K562 (cell line): ENCODE results near the gene R3HDM2. TPM values are rescaled to one million over a fixed set of nuclear protein-coding genes. Genes with fewer than 3 reads are reported as not detected.

Experiments used
- ARID3B ChIP-seq: fragments of 250-450 bp; sonication (Bioruptor Pico); IDR thresholded peaks from 2 replicates; pipeline ENCODE4 v1.4.0; 2020; ENCODE audit warnings: borderline replicate concordance
- BACH1 ChIP-seq: fragments of 200-800 bp; sonication (Bioruptor generic); IDR thresholded peaks from 2 replicates; pipeline ENCODE4 v1.6.1; 2016; ENCODE audit warnings: missing genetic modification characterization, missing compliant biosample characterization
- BHLHE40 ChIP-seq: IDR thresholded peaks from 2 replicates; pipeline ENCODE4 v1.6.1; 2011; ENCODE audit warnings: low read length, improper control_type of control experiment
- CAMTA2 ChIP-seq: fragments of 250-450 bp; sonication (Bioruptor Pico); conservative IDR thresholded peaks from 2 replicates; pipeline ENCODE4 v1.5.1; 2022
- ESRRB ChIP-seq: fragments of 250-450 bp; sonication (Bioruptor Pico); IDR thresholded peaks from 2 replicates; pipeline ENCODE4 v1.5.0; 2020; ENCODE audit warnings: mild to moderate bottlenecking, moderate library complexity, borderline replicate concordance
- FOS ChIP-seq: IDR thresholded peaks from 3 replicates; pipeline ENCODE4 v1.6.1; 2011; ENCODE audit not compliant: insufficient read length; ENCODE audit errors: extremely low read depth
- FOXJ2 ChIP-seq: fragments of 200-800 bp; sonication (Bioruptor generic); IDR thresholded peaks from 2 replicates; pipeline ENCODE4 v1.6.1; 2016; ENCODE audit warnings: missing genetic modification characterization, missing compliant biosample characterization
- FOXK1 ChIP-seq: sonication (generic); formaldehyde crosslinking; IDR thresholded peaks from 2 replicates; pipeline ENCODE4 v1.8.0; 2022; ENCODE audit warnings: missing genetic modification reagents, mild to moderate bottlenecking, borderline replicate concordance
- GABPB1 ChIP-seq: sonication (generic); formaldehyde crosslinking; IDR thresholded peaks from 2 replicates; pipeline ENCODE4 v1.8.0; 2022; ENCODE audit warnings: mild to moderate bottlenecking, missing genetic modification reagents
- GATAD2B ChIP-seq: fragments of 450-650 bp; IDR thresholded peaks from 2 replicates; pipeline ENCODE4 v1.6.1; 2017; ENCODE audit warnings: mild to moderate bottlenecking, borderline replicate concordance
- KDM4B ChIP-seq, 2 experiments: fragments of 450-650 bp in 1 of 2; sonication (generic) in 1 of 2; IDR thresholded peaks; 2 replicates each; pipeline ENCODE4 v1.6.1; 2016 to 2017; ENCODE audit warnings: borderline replicate concordance in 2 of 2, antibody characterized with exemption in 1 of 2, low read depth in 1 of 2, mild to moderate bottlenecking in 1 of 2
- MIER1 ChIP-seq: fragments of 450-650 bp; IDR thresholded peaks from 2 replicates; pipeline ENCODE4 v1.6.1; 2016; ENCODE audit warnings: antibody characterized with exemption, mild to moderate bottlenecking, low read depth
- MTA2 ChIP-seq: fragments of 450-650 bp; IDR thresholded peaks from 2 replicates; pipeline ENCODE4 v1.6.1; 2016; ENCODE audit warnings: low read depth
- NR3C1 ChIP-seq: sonication (generic); formaldehyde crosslinking; IDR thresholded peaks from 2 replicates; pipeline ENCODE4 v1.8.1; 2022; ENCODE audit warnings: missing genetic modification reagents
- PHF20 ChIP-seq: fragments of 450-650 bp; IDR thresholded peaks from 2 replicates; pipeline ENCODE4 v1.6.1; 2018; ENCODE audit not compliant: partially characterized antibody
- SRSF7 ChIP-seq: fragments of 200-400 bp; formaldehyde crosslinking; optimal IDR thresholded peaks from 2 replicates; pipeline ENCODE3; 2017; ENCODE audit warnings: mild to moderate bottlenecking, low read depth, low read length
- THRAP3 ChIP-seq: fragments of 450-650 bp; IDR thresholded peaks from 2 replicates; pipeline ENCODE4 v1.6.1; 2016; ENCODE audit warnings: mild to moderate bottlenecking, inconsistent platforms, borderline replicate concordance
- TRIM28 ChIP-seq: fragments of 450-650 bp; IDR thresholded peaks from 2 replicates; pipeline ENCODE4 v1.6.1; 2017
- ZNF140 ChIP-seq: fragments of 250-450 bp; sonication (Bioruptor Pico); IDR thresholded peaks from 2 replicates; pipeline ENCODE4 v1.8.0; 2021; ENCODE audit warnings: moderate library complexity, mild to moderate bottlenecking, inconsistent platforms
- ZNF23 ChIP-seq: fragments of 250-450 bp; sonication (Bioruptor Pico); IDR thresholded peaks from 2 replicates; pipeline ENCODE4 v1.4.0; 2020; ENCODE audit warnings: mild to moderate bottlenecking
- ZNF263 ChIP-seq: sonication (generic); formaldehyde crosslinking; IDR thresholded peaks from 2 replicates; pipeline ENCODE4 v1.8.0; 2022; ENCODE audit warnings: mild to moderate bottlenecking, missing genetic modification reagents, borderline replicate concordance
- polyA plus RNA-seq, 8 experiments: library from polyadenylated mRNA; depleted of rRNA in 4 of 8; stranded (reverse) in 5 of 8; unstranded in 3 of 8; fragments of >200 nt; fragmentation: Nextera tagmentation in 2 of 8; fragmentation: Illumina TruSeq in 1 of 8; extraction: Ambion mirVana in 2 of 8; extraction: Trizol in 1 of 8; gene quantifications; 2 replicates each; pipeline versions ENCODE4 v1.2.1 to v1.2.3, GENCODE V29; 2011 to 2014; ENCODE audit warnings: inconsistent platforms in 1 of 8, missing spikeins in 1 of 8
- total RNA-seq, 7 experiments: library from RNA; depleted of rRNA in 6 of 7; stranded (reverse); fragments of >200 nt in 6 of 7; fragmentation: Illumina TruSeq in 2 of 7; extraction: Trizol in 2 of 7; gene quantifications; 2 replicates each; pipeline versions ENCODE4 v1.2.1 to v1.2.3, GENCODE V29; 2011 to 2021; ENCODE audit warnings: low replicate concordance in 1 of 7
- TF ChIP-seq, protein P1 (sequence below): sonication (generic); formaldehyde crosslinking; IDR thresholded peaks from 2 replicates; pipeline ENCODE4 v1.8.0; 2022; ENCODE audit warnings: missing genetic modification reagents, mild to moderate bottlenecking, moderate library complexity, borderline replicate concordance
- TF ChIP-seq, protein P2 (sequence below): fragments of 450-650 bp; IDR thresholded peaks from 2 replicates; pipeline ENCODE4 v1.6.1; 2017; ENCODE audit warnings: mild to moderate bottlenecking, moderate library complexity
- TF ChIP-seq, protein P3 (sequence below): fragments of 450-650 bp; IDR thresholded peaks from 2 replicates; pipeline ENCODE4 v1.6.1; 2016; ENCODE audit warnings: mild to moderate bottlenecking

Gene R3HDM2
- total and polyA plus RNA-seq, 9 of the 15 experiments (the other 6 are each of a cell fraction or from before 2014, with no cell fraction given): 3.3 to 18.8 (median 9.0) TPM

- TF ChIP-seq MTA2 (no peak), ZNF23 (CRISPR knock-in tag) (no peak), FOXJ2 (tag) (0 out of 2 replicates have a peak, but pooled peaks have one; percentile 18), ZNF140 (CRISPR knock-in tag) (no peak), GABPB1 (peak; percentile 24; the same call in 1 of the 2 replicates), THRAP3 (no peak), BHLHE40 (peak; percentile 92), GATAD2B (no peak), ARID3B (CRISPR knock-in tag) (no peak), FOS (no peak), PHF20 (no peak), NR3C1 (CRISPR knock-in tag) (no peak), MIER1 (no peak), SRSF7 (no peak), BACH1 (tag) (no peak), KDM4B (IDR thresholded peaks at IDR 0.05; ENCODE audit: borderline replicate concordance in 2 of 2, low read depth in 1 of 2) (no peak), TRIM28 (no peak), FOXK1 (CRISPR knock-in tag) (no peak), CAMTA2 (no peak), ZNF263 (CRISPR knock-in tag) (no peak), ESRRB (CRISPR knock-in tag) (no peak)
- TF ChIP-seq, protein P1, sequence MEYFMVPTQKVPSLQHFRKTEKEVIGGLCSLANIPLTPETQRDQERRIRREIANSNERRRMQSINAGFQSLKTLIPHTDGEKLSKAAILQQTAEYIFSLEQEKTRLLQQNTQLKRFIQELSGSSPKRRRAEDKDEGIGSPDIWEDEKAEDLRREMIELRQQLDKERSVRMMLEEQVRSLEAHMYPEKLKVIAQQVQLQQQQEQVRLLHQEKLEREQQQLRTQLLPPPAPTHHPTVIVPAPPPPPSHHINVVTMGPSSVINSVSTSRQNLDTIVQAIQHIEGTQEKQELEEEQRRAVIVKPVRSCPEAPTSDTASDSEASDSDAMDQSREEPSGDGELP (CRISPR knock-in tag): peak; percentile 24; the same call in 1 of the 2 replicates
- TF ChIP-seq, protein P2, sequence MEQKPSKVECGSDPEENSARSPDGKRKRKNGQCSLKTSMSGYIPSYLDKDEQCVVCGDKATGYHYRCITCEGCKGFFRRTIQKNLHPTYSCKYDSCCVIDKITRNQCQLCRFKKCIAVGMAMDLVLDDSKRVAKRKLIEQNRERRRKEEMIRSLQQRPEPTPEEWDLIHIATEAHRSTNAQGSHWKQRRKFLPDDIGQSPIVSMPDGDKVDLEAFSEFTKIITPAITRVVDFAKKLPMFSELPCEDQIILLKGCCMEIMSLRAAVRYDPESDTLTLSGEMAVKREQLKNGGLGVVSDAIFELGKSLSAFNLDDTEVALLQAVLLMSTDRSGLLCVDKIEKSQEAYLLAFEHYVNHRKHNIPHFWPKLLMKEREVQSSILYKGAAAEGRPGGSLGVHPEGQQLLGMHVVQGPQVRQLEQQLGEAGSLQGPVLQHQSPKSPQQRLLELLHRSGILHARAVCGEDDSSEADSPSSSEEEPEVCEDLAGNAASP: no peak
- TF ChIP-seq, protein P3, sequence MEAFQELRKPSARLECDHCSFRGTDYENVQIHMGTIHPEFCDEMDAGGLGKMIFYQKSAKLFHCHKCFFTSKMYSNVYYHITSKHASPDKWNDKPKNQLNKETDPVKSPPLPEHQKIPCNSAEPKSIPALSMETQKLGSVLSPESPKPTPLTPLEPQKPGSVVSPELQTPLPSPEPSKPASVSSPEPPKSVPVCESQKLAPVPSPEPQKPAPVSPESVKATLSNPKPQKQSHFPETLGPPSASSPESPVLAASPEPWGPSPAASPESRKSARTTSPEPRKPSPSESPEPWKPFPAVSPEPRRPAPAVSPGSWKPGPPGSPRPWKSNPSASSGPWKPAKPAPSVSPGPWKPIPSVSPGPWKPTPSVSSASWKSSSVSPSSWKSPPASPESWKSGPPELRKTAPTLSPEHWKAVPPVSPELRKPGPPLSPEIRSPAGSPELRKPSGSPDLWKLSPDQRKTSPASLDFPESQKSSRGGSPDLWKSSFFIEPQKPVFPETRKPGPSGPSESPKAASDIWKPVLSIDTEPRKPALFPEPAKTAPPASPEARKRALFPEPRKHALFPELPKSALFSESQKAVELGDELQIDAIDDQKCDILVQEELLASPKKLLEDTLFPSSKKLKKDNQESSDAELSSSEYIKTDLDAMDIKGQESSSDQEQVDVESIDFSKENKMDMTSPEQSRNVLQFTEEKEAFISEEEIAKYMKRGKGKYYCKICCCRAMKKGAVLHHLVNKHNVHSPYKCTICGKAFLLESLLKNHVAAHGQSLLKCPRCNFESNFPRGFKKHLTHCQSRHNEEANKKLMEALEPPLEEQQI: no peak
Measured at GRCh38 chr12:57240066-57240921, 190.5 kb downstream of the R3HDM2 start (continued).
